Fibroblast of lung (primary cell): ENCODE measurements around the gene PSMG4. TPM values are rescaled to one million over a fixed set of nuclear protein-coding genes. Genes with fewer than 3 reads are reported as not detected.

Source experiments
- DNase-seq, 2 donors: peaks; one replicate each; pipeline versions ENCODE4 v3.0.0 to v3.0.0-alpha.2; 2010; ENCODE audit warnings: low read depth in 2 of 2
- H2AFZ ChIP-seq: 2 replicates; pipeline ENCODE4 v1.5.1; 2012; ENCODE audit warnings: low read length, control low read depth, inconsistent platforms
- H3K27ac ChIP-seq: 2 replicates; pipeline ENCODE4 v1.5.1; 2011; ENCODE audit warnings: low read length, control low read depth; ENCODE audit not compliant: insufficient read depth
- H3K27me3 ChIP-seq: 2 replicates; pipeline ENCODE4 v1.5.1; 2011; ENCODE audit warnings: mild to moderate bottlenecking, low read length; ENCODE audit not compliant: control insufficient read depth, insufficient read depth
- H3K36me3 ChIP-seq: 2 replicates; pipeline ENCODE4 v1.5.1; 2011; ENCODE audit warnings: low read length; ENCODE audit not compliant: control insufficient read depth, insufficient read depth
- H3K4me1 ChIP-seq: 2 replicates; pipeline ENCODE4 v1.5.1; 2011; ENCODE audit warnings: low read length; ENCODE audit not compliant: control insufficient read depth, insufficient read depth; ENCODE audit errors: extremely low read depth
- H3K4me2 ChIP-seq: 2 replicates; pipeline ENCODE4 v1.5.1; 2011; ENCODE audit warnings: low read length, control low read depth; ENCODE audit not compliant: insufficient read depth; ENCODE audit errors: extremely low read depth
- H3K4me3 ChIP-seq, 4 experiments: fragments of 200-600 bp in 1 of 4; sonication (generic) in 1 of 4; replicated peaks in 1 of 4; 2 replicates each; pipeline ENCODE4 v1.5.1; 2011 to 2016; ENCODE audit warnings: low read length in 4 of 4, low read depth in 3 of 4, mild to moderate bottlenecking in 3 of 4, control low read depth in 2 of 4, inconsistent platforms in 1 of 4, mixed read lengths in 1 of 4; ENCODE audit not compliant: insufficient read depth in 1 of 4; ENCODE audit errors: control extremely low read depth in 1 of 4
- H3K79me2 ChIP-seq: 2 replicates; pipeline ENCODE4 v1.5.1; 2012; ENCODE audit warnings: mild to moderate bottlenecking, low read length, inconsistent platforms; ENCODE audit not compliant: control insufficient read depth, insufficient read depth
- H3K9ac ChIP-seq: 2 replicates; pipeline ENCODE4 v1.5.1; 2011; ENCODE audit warnings: mild to moderate bottlenecking, low read length, control low read depth; ENCODE audit not compliant: insufficient read depth
- H3K9me3 ChIP-seq: 2 replicates; pipeline ENCODE4 v1.5.1; 2012; ENCODE audit warnings: low read depth, low read length; ENCODE audit not compliant: control insufficient read depth, insufficient read depth
- H4K20me1 ChIP-seq: 2 replicates; pipeline ENCODE4 v1.5.1; 2011; ENCODE audit warnings: low read length; ENCODE audit not compliant: control insufficient read depth, insufficient read depth; ENCODE audit errors: extremely low read depth
- EZH2 ChIP-seq: IDR thresholded peaks from 2 replicates; pipeline ENCODE4 v1.5.1; 2012; ENCODE audit warnings: low read length, control low read depth, mild to moderate bottlenecking; ENCODE audit errors: missing control alignments
- polyA plus RNA-seq, 2 donors: library from polyadenylated mRNA; depleted of rRNA in 1 of 2; stranded (reverse) in 1 of 2; unstranded in 1 of 2; fragments of >200 nt; gene quantifications; 2 replicates each; pipeline ENCODE4 v1.2.1, GENCODE V29; 2011 to 2012; ENCODE audit warnings: missing spikeins in 1 of 2
- total RNA-seq: library from RNA; depleted of rRNA; stranded (reverse); fragments of >200 nt; gene quantifications from 2 replicates; pipeline ENCODE4 v1.2.1, GENCODE V29; 2014
- TF ChIP-seq, protein P1 (sequence below), 2 donors: IDR thresholded peaks in 1 of 2; conservative IDR thresholded peaks in 1 of 2; 1 replicate in 1 of 2; 2 replicates in 1 of 2; pipeline ENCODE4 v1.5.1; 2011 to 2012; ENCODE audit warnings: low read length in 2 of 2, control low read depth in 1 of 2, inconsistent platforms in 1 of 2, low read depth in 1 of 2, mild to moderate bottlenecking in 1 of 2

Gene PSMG4
- total and polyA plus RNA-seq, 2 donors (not counting 1 experiment from before 2014, with no cell fraction given) = 12.5 to 34.2 TPM

DNA sequence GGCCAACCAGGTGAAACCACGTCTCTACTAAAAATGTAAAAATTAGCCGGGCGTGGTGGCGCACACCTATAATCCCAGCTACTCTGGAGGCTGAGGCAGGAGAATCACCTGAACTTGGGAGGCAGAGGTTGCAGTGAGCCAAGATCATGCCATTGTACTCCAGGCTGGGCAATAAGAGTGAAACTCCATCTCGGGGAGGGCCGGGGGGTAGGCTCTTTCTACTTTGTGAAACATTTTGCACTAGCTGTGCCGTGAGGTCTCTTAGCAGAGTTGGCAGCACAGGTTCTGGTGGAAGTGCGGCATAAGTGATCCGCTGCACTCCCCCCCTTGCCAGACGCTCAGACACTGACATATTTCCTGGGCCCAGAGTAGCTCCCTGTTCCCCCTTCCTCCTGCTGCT is 24.5 kb downstream of the PSMG4 start:
- Histone ChIP-seq H3K9me3 (no peaks in the 10 kb centered on the region), H3K4me1 (peaks cover 5% of the 10 kb centered on the region), H3K27me3 (no peaks in the 10 kb centered on the region), H3K4me2 (no peak overlapping the region), H3K36me3 (no peaks in the 10 kb centered on the region), H3K79me2 (no peaks in the 10 kb centered on the region), H4K20me1 (no peaks in the 10 kb centered on the region), H3K27ac (no peak overlapping the region), H2AFZ (no peak overlapping the region), H3K4me3 (no peak overlapping the region), H3K9ac (no peak overlapping the region)
- DNase-seq = no peak
- TF ChIP-seq, protein P1, sequence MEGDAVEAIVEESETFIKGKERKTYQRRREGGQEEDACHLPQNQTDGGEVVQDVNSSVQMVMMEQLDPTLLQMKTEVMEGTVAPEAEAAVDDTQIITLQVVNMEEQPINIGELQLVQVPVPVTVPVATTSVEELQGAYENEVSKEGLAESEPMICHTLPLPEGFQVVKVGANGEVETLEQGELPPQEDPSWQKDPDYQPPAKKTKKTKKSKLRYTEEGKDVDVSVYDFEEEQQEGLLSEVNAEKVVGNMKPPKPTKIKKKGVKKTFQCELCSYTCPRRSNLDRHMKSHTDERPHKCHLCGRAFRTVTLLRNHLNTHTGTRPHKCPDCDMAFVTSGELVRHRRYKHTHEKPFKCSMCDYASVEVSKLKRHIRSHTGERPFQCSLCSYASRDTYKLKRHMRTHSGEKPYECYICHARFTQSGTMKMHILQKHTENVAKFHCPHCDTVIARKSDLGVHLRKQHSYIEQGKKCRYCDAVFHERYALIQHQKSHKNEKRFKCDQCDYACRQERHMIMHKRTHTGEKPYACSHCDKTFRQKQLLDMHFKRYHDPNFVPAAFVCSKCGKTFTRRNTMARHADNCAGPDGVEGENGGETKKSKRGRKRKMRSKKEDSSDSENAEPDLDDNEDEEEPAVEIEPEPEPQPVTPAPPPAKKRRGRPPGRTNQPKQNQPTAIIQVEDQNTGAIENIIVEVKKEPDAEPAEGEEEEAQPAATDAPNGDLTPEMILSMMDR (conservative IDR thresholded peaks at IDR 0.05 in 1 of 2, IDR thresholded peaks at IDR 0.05 in 1 of 2; ENCODE audit: low read depth in 1 of 2, low read length in 2 of 2) = no peak

DNA sequence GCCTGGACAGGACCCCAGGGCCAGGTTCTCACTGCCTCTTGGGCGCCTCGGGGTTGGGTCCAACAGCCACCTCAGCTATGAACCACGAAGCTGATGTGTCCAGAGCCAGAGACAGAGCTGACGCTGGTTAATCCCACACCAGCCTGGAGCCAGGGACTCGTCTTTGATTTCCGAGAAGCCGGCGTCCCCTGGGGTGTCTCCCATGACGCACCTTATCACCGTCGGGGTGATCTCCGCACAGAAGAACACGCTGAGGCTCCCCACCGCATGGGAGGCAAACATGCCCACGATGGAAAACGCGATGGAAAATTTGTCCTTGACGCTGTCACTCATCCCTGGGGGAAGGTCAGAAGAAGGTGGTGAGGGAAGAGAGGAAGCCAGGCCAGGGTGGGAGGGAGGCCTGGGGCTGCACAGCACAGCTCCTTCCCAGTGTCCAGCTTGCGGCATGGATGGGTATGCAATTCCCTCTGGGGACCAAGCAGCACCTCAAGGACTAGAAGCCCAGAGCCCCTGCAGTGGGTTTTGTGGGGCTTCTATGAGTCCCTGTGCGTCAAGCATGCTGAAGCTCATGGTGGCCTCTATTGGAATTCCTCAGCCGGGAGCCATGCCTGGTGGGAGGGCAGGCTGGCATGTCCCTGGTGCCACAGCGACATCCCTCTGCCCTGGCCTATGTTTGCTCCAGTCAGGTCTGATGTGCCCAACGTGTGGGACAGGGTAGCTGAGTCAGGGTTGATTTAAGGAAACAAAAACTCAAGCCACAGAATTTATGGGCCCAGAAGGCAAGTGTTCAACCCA is 25.1 kb downstream of the PSMG4 start:
- Histone ChIP-seq H3K4me1 (peaks cover 5% of the 10 kb centered on the region), H4K20me1 (no peaks in the 10 kb centered on the region), H3K79me2 (no peaks in the 10 kb centered on the region), H3K4me2 (no peak overlapping the region), H3K36me3 (no peaks in the 10 kb centered on the region), H3K9me3 (no peaks in the 10 kb centered on the region), H3K9ac (no peak overlapping the region), H3K27me3 (no peaks in the 10 kb centered on the region), H2AFZ (no peak overlapping the region), H3K4me3 (no peak overlapping the region), H3K27ac (no peak overlapping the region)
- TF ChIP-seq EZH2 = no peak
- TF ChIP-seq, protein P1 (conservative IDR thresholded peaks at IDR 0.05 in 1 of 2, IDR thresholded peaks at IDR 0.05 in 1 of 2; ENCODE audit: low read depth in 1 of 2, low read length in 2 of 2) = no peak
- no peak for DNase-seq

DNA sequence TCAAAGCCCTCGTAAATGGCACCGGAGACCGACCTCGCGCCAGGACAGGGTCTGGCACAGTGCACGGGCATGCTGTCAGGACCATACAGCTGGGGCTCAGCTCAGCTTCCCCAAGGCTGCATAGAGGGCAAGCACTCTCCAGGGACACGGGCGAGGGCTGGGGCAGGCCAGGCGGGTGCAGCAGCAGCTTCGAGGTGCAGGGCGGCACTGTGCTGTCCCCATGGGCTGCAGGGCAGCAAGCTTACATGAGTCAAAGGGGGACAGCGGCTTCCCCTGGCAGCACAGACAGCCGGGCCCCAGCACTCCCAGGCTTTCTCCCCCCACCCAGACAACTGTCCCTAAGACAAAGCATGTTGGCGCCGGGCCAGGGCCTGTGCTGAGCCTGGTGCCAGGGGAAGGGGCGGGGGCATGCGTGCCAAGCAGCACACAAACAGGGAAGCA is 25.7 kb downstream of the PSMG4 start:
- H3K4me1 ChIP-seq = peaks cover 5% of the 10 kb centered on the region
- no peak overlapping the region for H3K4me3 ChIP-seq
- H3K9me3 ChIP-seq = no peaks in the 10 kb centered on the region
- no peak overlapping the region for H2AFZ ChIP-seq
- no peaks in the 10 kb centered on the region for H4K20me1 ChIP-seq
- no peak overlapping the region for H3K9ac ChIP-seq
- no peaks in the 10 kb centered on the region for H3K36me3 ChIP-seq
- no peak for DNase-seq
- TF ChIP-seq, protein P1 (conservative IDR thresholded peaks at IDR 0.05 in 1 of 2, IDR thresholded peaks at IDR 0.05 in 1 of 2; ENCODE audit: low read depth in 1 of 2, low read length in 2 of 2) = no peak
- TF ChIP-seq EZH2 = no peak
- H3K27me3 ChIP-seq = no peaks in the 10 kb centered on the region
- H3K79me2 ChIP-seq = no peaks in the 10 kb centered on the region
- no peak overlapping the region for H3K27ac ChIP-seq
- no peak overlapping the region for H3K4me2 ChIP-seq
